Measurements from ENCODE around the gene DMAC1. TPM values are rescaled to one million over a fixed set of nuclear protein-coding genes. Genes with fewer than 3 reads are reported as not detected.

Gene DMAC1
- total RNA-seq, 1 experiment from 2014 or later, result 72.7 TPM

GRCh38 chr9:7834531-7834930, 35.0 kb upstream of the DMAC1 start:
- no peaks in the 10 kb centered on the region for H3K79me2 ChIP-seq (ENCODE audit: insufficient read depth, low read length)
- Mint-ChIP-seq H3K4me3 (no peak overlapping the region), H3K27me3 (ENCODE audit: low read depth) (no peaks in the 10 kb centered on the region), H3K36me3 (ENCODE audit: insufficient read depth in 1 of 3, low read depth in 3 of 3) (no peaks in the 10 kb centered on the region), H3K9me3 (peaks cover 0 to 5% of the 10 kb centered on the region in 2 experiments; a peak in 2 of 5 replicates), H3K4me1 (no peaks in the 10 kb centered on the region), H3K27ac (no peak overlapping the region)
- no peak overlapping the region for H2AFZ ChIP-seq (ENCODE audit: low read length)
- no peaks in the 10 kb centered on the region for H3K9me3 ChIP-seq (ENCODE audit: control insufficient read depth, low read depth, low read length)
- no peak overlapping the region for H2BK15ac ChIP-seq (ENCODE audit: low read depth, low read length)
- H3K23me2 ChIP-seq (ENCODE audit: insufficient read length, low read depth, low read length, poor library complexity, severe bottlenecking), result no peaks in the 10 kb centered on the region
- H4K5ac ChIP-seq (ENCODE audit: insufficient read length, low read depth, low read length), result no peak overlapping the region
- no peak overlapping the region for H2AK5ac ChIP-seq (ENCODE audit: insufficient read length, low read length)
- no peaks in the 10 kb centered on the region for H3K27me3 ChIP-seq (ENCODE audit: insufficient read depth, low read length)
- no peak overlapping the region for H3K23ac ChIP-seq (ENCODE audit: insufficient read length, low read depth, low read length)
- no peak for TF ChIP-seq CTCF (conservative IDR thresholded peaks at IDR 0.05)
- no CpG with 5 or more reads among the region's 2 CpGs for WGBS (ENCODE audit: extremely low coverage, insufficient read length, low lambda C conversion rate)
- no peak overlapping the region for H2BK20ac ChIP-seq (ENCODE audit: low read depth, low read length, poor library complexity, severe bottlenecking)
- no peak overlapping the region for H4K91ac ChIP-seq (ENCODE audit: insufficient read length, low read depth, low read length)
- H3K27ac ChIP-seq (ENCODE audit: insufficient read length, low read depth, low read length), result no peak overlapping the region
- no peak overlapping the region for H3K9ac ChIP-seq (ENCODE audit: extremely low read depth, insufficient read length, low read length)
- H2BK12ac ChIP-seq (ENCODE audit: insufficient read length, low read depth, low read length), result no peak overlapping the region
- no peak overlapping the region for H3K4me2 ChIP-seq (ENCODE audit: insufficient read depth, insufficient read length, low read length)
- H2BK120ac ChIP-seq (ENCODE audit: low read depth, low read length, poor library complexity, severe bottlenecking), result no peak overlapping the region
- no peaks in the 10 kb centered on the region for H3K79me1 ChIP-seq (ENCODE audit: insufficient read depth, low read depth, low read length, poor library complexity, severe bottlenecking)
- H3K18ac ChIP-seq (ENCODE audit: insufficient read length, low read depth, low read length), result no peak overlapping the region
- no peak overlapping the region for H2BK5ac ChIP-seq (ENCODE audit: insufficient read length, low read length)
- H4K20me1 ChIP-seq (ENCODE audit: control insufficient read depth, insufficient read depth, insufficient read length), result no peaks in the 10 kb centered on the region
- no peaks in the 10 kb centered on the region for H3K4me1 ChIP-seq (ENCODE audit: insufficient read depth, low read length)
- H3K56ac ChIP-seq (ENCODE audit: insufficient read length, low read depth, low read length), result no peak overlapping the region
- no peak overlapping the region for H4K8ac ChIP-seq (replicated peaks; ENCODE audit: insufficient read length, low read depth, low read length)
- DNase-seq, result no peak
- H3K4ac ChIP-seq (ENCODE audit: low read depth, low read length), result no peak overlapping the region
- H3T11ph ChIP-seq (ENCODE audit: low read length), result no peak overlapping the region
- no peak overlapping the region for H3K14ac ChIP-seq (ENCODE audit: insufficient read depth, low read length)

Data from H9 (cell line).